ENCODE data around the gene LRRC57. TPM values are rescaled to one million over a fixed set of nuclear protein-coding genes. Genes with fewer than 3 reads are reported as not detected.

LRRC57 gene
- total and polyA plus RNA-seq, 2 of the 13 experiments (the other 11 are each of a cell fraction or from before 2014, with no cell fraction given) = 5.8 to 14.8 TPM

GRCh38 chr15:42575188-42576039, 26.8 kb upstream of the LRRC57 start, which contains the start of gene STARD9 (continued):
- TF ChIP-seq, protein P1, sequence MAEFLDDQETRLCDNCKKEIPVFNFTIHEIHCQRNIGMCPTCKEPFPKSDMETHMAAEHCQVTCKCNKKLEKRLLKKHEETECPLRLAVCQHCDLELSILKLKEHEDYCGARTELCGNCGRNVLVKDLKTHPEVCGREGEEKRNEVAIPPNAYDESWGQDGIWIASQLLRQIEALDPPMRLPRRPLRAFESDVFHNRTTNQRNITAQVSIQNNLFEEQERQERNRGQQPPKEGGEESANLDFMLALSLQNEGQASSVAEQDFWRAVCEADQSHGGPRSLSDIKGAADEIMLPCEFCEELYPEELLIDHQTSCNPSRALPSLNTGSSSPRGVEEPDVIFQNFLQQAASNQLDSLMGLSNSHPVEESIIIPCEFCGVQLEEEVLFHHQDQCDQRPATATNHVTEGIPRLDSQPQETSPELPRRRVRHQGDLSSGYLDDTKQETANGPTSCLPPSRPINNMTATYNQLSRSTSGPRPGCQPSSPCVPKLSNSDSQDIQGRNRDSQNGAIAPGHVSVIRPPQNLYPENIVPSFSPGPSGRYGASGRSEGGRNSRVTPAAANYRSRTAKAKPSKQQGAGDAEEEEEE (CRISPR knock-in tag; IDR thresholded peaks at IDR 0.05; ENCODE audit: borderline replicate concordance) = 0 out of 2 replicates have a peak, but pooled peaks have one; percentile 28
- TF ChIP-seq BRCA1 (CRISPR knock-in tag; IDR thresholded peaks at IDR 0.05) (no peak; the same call in 1 of the 2 replicates), PAF1 (CRISPR knock-in tag; IDR thresholded peaks at IDR 0.05) (no peak), PTBP1 (IDR thresholded peaks at IDR 0.05; ENCODE audit: low read depth, low read length, poor library complexity, severe bottlenecking) (no peak), ZNF253 (CRISPR knock-in tag; IDR thresholded peaks at IDR 0.05; ENCODE audit: borderline replicate concordance) (no peak), ZNF546 (CRISPR knock-in tag; conservative IDR thresholded peaks at IDR 0.05) (peak; percentile 94), NFE2L1 (CRISPR knock-in tag; IDR thresholded peaks at IDR 0.05; ENCODE audit: borderline replicate concordance) (no peak), ZNF777 (CRISPR knock-in tag; IDR thresholded peaks at IDR 0.05) (peak; percentile 62), ZNF101 (CRISPR knock-in tag; IDR thresholded peaks at IDR 0.05; ENCODE audit: borderline replicate concordance, low read depth) (no peak), ZFP37 (CRISPR knock-in tag; IDR thresholded peaks at IDR 0.05; ENCODE audit: borderline replicate concordance) (no peak; the same call in 1 of the 2 replicates), RAD21 (CRISPR knock-in tag; IDR thresholded peaks at IDR 0.05) (peak; percentile 19; the same call in 1 of the 2 replicates), ATF7 (IDR thresholded peaks at IDR 0.05) (no peak), ATF7 (CRISPR knock-in tag; IDR thresholded peaks at IDR 0.05) (no peak), ZSCAN25 (CRISPR knock-in tag; IDR thresholded peaks at IDR 0.05) (peak; percentile 66), THAP11 (CRISPR knock-in tag; IDR thresholded peaks at IDR 0.05) (peak; percentile 44; the same call in 1 of the 2 replicates), ZNF839 (CRISPR knock-in tag; IDR thresholded peaks at IDR 0.05; ENCODE audit: borderline replicate concordance) (no peak; the same call in 1 of the 2 replicates), SMARCC2 (IDR thresholded peaks at IDR 0.05) (no peak), ZNF550 (CRISPR knock-in tag; IDR thresholded peaks at IDR 0.05; ENCODE audit: borderline replicate concordance) (0 out of 2 replicates have a peak, but pooled peaks have one; percentile 43), ARNT (IDR thresholded peaks at IDR 0.05) (no peak)
- TF ChIP-seq, protein P2, sequence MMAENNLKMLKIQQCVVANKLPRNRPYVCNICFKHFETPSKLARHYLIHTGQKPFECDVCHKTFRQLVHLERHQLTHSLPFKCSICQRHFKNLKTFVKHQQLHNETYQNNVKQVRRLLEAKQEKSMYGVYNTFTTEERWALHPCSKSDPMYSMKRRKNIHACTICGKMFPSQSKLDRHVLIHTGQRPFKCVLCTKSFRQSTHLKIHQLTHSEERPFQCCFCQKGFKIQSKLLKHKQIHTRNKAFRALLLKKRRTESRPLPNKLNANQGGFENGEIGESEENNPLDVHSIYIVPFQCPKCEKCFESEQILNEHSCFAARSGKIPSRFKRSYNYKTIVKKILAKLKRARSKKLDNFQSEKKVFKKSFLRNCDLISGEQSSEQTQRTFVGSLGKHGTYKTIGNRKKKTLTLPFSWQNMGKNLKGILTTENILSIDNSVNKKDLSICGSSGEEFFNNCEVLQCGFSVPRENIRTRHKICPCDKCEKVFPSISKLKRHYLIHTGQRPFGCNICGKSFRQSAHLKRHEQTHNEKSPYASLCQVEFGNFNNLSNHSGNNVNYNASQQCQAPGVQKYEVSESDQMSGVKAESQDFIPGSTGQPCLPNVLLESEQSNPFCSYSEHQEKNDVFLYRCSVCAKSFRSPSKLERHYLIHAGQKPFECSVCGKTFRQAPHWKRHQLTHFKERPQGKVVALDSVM (CRISPR knock-in tag; IDR thresholded peaks at IDR 0.05) = no peak; the same call in 1 of the 2 replicates
- TF ChIP-seq, protein P3, sequence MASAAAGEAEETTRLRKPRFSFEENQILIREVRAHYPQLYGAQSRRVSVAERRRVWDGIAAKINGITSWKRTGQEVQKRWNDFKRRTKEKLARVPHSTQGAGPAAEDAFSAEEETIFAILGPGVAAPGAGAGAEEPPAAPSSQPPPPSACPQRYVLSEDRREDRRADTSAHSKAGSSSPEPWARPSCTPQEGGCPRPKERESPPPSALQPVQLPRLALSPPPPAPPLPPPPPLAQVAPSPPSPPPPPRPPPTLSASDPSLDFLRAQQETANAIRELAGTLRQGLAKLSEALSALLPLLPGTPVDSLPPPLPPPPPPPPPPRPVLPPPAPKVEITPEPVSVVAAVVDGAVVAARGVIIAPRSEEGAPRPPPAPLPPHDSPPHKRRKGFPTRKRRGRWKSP (CRISPR knock-in tag; IDR thresholded peaks at IDR 0.05) = peak; percentile 82
- TF ChIP-seq, protein P4, sequence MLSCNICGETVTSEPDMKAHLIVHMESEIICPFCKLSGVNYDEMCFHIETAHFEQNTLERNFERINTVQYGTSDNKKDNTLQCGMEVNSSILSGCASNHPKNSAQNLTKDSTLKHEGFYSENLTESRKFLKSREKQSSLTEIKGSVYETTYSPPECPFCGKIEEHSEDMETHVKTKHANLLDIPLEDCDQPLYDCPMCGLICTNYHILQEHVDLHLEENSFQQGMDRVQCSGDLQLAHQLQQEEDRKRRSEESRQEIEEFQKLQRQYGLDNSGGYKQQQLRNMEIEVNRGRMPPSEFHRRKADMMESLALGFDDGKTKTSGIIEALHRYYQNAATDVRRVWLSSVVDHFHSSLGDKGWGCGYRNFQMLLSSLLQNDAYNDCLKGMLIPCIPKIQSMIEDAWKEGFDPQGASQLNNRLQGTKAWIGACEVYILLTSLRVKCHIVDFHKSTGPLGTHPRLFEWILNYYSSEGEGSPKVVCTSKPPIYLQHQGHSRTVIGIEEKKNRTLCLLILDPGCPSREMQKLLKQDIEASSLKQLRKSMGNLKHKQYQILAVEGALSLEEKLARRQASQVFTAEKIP (CRISPR knock-in tag; IDR thresholded peaks at IDR 0.05; ENCODE audit: borderline replicate concordance) = no peak

Measured in HepG2 (cell line).